ENCODE data around the gene PURB.

GRCh38 chr7:44911911-44912310, 26.6 kb upstream of the PURB start:
- no peak for TF ChIP-seq POLR2A (IDR thresholded peaks at IDR 0.05)
- TF ChIP-seq CTCF (IDR thresholded peaks at IDR 0.05) = no peak

All from right lobe of liver (tissue), 4 donors.